ENCODE data around the gene KLRK1.
"Not testable (repeated sequence)": the region's sequence is repeated elsewhere in the genome, so short reads cannot be mapped to it uniquely, and the experiment has no call there.

Gene KLRK1

DNA sequence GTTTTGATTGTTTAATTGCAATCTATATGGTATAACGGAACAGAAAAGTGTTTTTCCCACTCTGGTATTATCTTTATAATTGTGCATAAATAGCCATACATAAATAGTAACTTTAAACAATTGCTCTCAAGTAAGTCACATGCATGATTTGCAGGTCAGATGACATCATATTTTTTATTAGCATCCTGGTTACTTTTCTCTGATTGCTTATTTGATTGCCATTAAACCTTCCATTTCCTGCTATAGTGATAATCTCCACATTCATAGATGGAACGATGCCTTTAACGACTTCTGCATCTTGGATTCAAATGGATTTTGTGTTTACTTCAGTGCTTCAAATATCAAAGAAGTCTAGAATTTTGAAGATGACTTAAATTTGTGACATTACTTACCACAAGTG lies 3.5 kb upstream of the KLRK1 start:
- TF ChIP-seq, protein P1, sequence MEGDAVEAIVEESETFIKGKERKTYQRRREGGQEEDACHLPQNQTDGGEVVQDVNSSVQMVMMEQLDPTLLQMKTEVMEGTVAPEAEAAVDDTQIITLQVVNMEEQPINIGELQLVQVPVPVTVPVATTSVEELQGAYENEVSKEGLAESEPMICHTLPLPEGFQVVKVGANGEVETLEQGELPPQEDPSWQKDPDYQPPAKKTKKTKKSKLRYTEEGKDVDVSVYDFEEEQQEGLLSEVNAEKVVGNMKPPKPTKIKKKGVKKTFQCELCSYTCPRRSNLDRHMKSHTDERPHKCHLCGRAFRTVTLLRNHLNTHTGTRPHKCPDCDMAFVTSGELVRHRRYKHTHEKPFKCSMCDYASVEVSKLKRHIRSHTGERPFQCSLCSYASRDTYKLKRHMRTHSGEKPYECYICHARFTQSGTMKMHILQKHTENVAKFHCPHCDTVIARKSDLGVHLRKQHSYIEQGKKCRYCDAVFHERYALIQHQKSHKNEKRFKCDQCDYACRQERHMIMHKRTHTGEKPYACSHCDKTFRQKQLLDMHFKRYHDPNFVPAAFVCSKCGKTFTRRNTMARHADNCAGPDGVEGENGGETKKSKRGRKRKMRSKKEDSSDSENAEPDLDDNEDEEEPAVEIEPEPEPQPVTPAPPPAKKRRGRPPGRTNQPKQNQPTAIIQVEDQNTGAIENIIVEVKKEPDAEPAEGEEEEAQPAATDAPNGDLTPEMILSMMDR (IDR thresholded peaks at IDR 0.05; ENCODE audit: insufficient read depth, low read depth, low read length, missing control alignments) = no peak
- no peak overlapping the region for H3K4me3 ChIP-seq (ENCODE audit: low read length)
- no peak for DNase-seq (ENCODE audit: low read depth)

DNA sequence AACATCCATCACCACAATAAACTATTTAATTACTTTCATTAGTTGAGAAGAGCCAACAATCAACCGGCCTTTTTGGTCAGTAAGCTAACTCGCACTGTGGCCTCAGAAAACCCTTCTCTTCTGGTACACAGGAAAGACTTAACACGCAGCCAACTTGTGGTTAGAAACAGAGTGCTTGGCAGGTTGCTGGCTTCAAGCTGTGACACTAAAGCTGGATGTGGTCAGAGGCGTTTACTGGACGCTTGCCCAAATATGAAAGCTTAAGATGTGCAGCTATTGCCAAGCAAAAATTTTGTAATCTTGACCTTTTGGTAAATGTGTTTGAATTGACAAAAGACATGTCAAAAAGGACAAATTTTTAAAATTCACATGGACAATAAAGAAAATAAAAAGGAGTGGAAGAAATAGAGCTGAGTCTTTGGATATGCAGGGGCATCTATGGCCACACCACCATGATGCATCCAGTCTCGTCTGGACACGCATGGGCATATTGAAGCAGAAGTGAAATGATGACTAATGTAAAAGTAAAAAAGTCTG lies 2.6 kb upstream of the KLRK1 start:
- no peak overlapping the region for H3K4me3 ChIP-seq (ENCODE audit: low read length)
- TF ChIP-seq, protein P1 (IDR thresholded peaks at IDR 0.05; ENCODE audit: insufficient read depth, low read depth, low read length, missing control alignments) = no peak
- DNase-seq (ENCODE audit: low read depth) = peak; percentile 93

DNA sequence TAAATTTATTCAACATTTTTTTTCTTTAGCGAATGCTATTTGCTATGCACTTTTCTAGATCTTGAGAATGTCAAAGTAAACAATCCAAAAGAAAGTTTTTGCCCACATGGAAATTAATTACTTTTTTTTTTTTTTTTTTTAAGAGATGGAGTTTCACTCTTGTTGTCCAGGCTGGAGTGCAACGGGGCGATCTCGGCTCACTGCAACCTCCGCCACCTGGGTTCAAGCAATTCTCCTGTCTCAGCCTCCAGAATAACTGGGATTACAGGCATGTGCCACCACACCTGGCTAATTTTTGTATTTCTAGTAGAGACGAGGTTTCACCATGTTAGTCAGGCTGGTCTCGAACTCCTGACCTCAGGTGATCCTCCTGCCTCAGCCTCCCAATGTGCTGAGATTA lies 1.1 kb upstream of the KLRK1 start:
- not testable (repeated sequence) for DNase-seq (ENCODE audit: low read depth); H3K4me3 ChIP-seq (ENCODE audit: low read length)

DNA sequence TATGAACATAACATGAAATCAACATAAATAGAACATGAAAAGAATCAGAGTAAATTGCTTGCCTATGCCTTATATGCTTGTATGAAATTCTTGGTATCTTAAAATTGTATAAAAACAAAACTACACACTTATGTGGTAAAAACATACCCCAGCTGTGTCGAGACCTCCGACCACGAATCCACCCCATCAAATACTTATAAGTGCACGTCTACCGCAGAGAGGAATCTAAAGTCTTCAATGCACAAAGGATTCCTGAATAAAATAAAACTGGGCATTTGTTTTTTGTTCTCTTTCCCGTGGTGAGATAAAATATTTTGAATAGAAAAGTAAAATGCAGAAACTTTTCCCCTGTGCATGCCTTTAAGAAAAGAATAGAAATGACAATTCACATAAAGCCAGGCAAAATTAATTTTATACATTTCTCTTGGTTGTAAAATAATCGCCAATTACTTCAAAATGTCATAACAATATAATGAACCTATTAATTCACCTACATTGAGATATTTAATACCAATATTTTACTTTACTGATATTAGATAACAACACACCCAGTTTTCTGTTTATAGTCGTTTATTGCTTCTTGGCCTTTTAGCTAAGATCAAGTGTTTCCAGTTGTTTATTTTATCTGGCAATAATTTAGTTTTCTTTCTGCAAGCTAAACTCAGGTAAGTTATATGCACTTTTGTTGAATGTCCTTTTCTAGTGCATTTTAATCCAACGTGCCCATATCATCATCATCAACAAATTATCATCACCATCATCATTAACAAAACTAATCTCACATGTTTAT lies 1.0 kb downstream of the KLRK1 start:
- no peak overlapping the region for H3K4me3 ChIP-seq (ENCODE audit: low read length)
- DNase-seq (ENCODE audit: low read depth) = no peak
- TF ChIP-seq, protein P1 (IDR thresholded peaks at IDR 0.05; ENCODE audit: insufficient read depth, low read depth, low read length, missing control alignments) = no peak

DNA sequence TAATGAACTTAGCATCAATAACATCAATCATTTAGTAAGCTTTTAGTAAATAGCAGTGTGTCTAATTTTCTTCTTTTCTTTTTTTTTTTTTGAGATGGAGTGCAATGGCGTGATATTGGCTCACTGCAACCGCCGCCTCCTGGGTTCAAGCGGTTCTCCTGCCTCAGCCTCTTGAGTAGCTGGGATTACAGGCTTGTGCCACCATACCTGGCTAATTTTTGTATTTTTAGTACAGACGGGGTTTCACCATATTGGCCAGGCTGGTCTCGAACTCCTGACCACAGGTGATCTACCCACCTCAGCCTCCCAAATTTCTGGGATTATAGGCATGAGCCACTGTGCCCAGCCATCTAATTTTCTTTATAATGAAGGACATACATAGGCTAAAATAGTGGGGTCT lies 2.3 kb downstream of the KLRK1 start:
- not testable (repeated sequence) for H3K4me3 ChIP-seq (ENCODE audit: low read length); DNase-seq (ENCODE audit: low read depth)

DNA sequence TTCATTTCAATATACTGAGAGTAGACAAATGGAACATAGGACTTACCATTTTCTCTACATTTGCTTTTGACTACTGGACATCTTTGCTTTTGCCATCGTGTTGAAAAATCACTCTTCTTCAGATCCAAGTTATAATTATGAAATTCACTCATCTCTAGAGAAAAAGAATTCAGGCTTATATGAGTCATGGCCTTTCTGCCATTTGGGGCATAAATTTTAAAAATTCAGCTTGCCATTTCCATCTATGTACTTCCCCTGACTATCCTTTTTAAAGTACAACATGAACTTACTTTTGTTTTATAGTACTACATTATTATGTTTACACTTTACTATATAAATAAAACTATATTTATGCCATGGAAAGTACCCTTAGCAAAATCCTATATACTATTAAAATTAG lies 3.0 kb downstream of the KLRK1 start:
- TF ChIP-seq, protein P1 (IDR thresholded peaks at IDR 0.05; ENCODE audit: insufficient read depth, low read depth, low read length, missing control alignments) = no peak
- no peak for DNase-seq (ENCODE audit: low read depth)
- H3K4me3 ChIP-seq (ENCODE audit: low read length) = no peak overlapping the region

DNA sequence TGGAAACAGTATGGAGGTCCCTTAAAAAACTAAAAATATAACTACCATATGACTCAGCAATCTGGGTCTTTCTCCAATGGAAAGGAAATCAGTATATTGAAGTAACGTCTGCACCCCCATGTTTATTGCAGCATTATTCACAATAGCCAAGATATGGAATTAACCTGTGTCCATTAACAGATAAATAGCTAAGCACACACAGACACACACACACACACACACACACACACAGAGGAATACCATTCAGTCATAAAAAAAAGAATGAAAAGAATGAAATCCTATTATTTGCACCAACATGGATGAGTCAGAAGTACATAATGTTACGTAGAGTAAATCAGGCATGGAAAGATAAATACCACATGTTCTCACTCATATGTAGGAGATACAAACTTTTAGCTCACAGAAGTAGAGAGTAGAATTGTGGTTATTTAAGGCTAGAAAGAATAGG lies 4.7 kb downstream of the KLRK1 start:
- DNase-seq (ENCODE audit: low read depth) = peak; percentile 81
- no peak overlapping the region for H3K4me3 ChIP-seq (ENCODE audit: low read length)
- TF ChIP-seq, protein P1 (IDR thresholded peaks at IDR 0.05; ENCODE audit: insufficient read depth, low read depth, low read length, missing control alignments) = no peak

DNA sequence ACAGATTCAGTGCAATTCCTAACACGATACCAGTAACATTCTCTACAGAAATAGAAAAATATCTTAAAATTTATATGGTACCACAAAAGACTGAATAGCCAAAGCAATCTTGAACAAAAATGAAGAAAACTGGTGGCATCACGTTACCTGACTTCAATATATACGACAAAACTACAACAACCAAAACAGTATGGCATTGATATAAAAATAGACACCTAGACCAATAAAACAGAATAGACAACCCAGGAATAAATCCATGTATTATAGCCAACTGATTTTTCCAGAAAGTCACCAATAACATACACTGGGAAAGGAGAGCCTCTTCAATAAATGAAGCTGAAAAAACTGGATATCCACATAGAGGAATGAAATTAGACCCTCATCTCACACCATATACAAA lies 5.7 kb downstream of the KLRK1 start:
- no peak for DNase-seq (ENCODE audit: low read depth)
- H3K4me3 ChIP-seq (ENCODE audit: low read length) = no peak overlapping the region
- TF ChIP-seq, protein P1 (IDR thresholded peaks at IDR 0.05; ENCODE audit: insufficient read depth, low read depth, low read length, missing control alignments) = no peak

Data from epithelial cell of esophagus (primary cell).